Measurements from ENCODE around the gene SLC12A3.

The SLC12A3 gene

DNA sequence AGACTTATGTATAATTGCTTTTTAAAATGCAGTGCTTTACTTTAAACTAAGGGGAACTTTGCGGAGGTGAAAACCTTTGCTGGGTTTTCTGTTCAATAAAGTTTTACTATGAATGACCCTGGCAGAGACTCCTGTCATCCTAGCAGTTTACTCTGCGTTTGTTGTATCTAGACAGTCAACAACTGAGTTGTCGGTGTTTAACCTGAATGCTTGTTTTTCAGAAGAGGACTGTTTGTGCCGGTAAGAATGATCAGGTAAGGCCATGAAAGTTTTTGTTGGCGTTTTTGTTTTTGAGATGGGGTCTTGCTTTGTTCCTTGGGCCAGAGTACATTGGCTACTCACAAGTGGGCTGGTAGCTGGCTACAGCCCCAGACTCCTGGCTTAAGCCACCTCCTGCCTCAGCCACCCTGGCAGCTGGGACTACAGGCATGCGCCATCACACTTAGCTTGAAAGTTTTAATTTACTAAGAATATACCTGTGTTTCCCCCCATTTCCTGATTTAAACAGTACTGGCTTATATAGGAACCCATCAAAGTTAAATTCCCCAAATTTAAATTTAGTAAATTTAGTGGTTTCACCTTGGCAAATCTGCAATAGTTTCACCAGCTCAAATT lies 78.9 kb downstream of the SLC12A3 start:
- TF ChIP-seq, protein P1, sequence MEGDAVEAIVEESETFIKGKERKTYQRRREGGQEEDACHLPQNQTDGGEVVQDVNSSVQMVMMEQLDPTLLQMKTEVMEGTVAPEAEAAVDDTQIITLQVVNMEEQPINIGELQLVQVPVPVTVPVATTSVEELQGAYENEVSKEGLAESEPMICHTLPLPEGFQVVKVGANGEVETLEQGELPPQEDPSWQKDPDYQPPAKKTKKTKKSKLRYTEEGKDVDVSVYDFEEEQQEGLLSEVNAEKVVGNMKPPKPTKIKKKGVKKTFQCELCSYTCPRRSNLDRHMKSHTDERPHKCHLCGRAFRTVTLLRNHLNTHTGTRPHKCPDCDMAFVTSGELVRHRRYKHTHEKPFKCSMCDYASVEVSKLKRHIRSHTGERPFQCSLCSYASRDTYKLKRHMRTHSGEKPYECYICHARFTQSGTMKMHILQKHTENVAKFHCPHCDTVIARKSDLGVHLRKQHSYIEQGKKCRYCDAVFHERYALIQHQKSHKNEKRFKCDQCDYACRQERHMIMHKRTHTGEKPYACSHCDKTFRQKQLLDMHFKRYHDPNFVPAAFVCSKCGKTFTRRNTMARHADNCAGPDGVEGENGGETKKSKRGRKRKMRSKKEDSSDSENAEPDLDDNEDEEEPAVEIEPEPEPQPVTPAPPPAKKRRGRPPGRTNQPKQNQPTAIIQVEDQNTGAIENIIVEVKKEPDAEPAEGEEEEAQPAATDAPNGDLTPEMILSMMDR (IDR thresholded peaks at IDR 0.05; ENCODE audit: control insufficient read depth, insufficient read depth, low read depth, low read length, missing control alignments) = no peak
- DNase-seq (ENCODE audit: low read depth) = no peak
- no peak overlapping the region for H3K4me3 ChIP-seq (ENCODE audit: control insufficient read depth, low read depth, low read length)

DNA sequence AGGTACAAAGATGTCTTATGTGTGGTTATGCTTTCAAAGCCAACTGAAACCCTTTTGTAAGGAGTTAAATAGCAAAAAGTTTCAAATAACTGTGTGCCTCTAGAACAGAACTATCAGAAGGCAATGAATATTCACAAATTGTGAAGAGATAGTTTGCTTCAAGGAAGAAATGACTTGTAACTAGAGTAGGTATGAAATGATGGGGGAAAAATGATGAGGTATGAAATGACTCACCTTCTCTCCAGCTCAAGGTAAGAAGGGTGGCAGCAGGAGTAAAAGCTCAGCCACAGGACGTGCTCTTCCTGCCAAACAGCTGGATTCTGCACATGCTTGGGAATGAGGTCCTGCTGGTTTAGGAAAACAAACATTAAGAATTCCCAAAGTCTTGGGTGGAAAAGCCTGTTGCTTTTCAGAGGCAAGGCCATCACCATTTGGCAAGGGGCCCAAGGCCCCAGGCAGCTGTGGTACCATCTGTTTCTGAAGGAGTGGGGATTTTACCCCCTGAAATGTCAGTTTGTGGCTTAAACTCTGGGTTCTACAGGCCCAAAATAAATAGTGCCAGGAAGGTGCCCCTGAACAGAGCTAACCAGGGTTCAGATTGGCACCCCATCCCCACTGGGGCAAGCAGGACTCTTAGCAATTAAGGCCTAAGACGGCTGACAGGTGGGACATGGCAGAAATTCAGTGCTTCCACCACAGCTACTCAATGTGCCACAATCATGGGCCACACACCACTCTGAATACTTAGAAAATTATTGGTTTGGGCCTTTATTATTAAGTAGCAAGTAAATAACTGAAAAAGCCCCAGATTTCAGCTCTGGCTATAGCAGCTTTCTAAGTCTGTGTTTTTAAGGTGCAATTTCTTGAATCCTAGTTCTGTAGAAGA lies 80.2 kb downstream of the SLC12A3 start:
- H3K4me3 ChIP-seq (ENCODE audit: control insufficient read depth, low read depth, low read length) = no peak overlapping the region
- DNase-seq (ENCODE audit: low read depth) = no peak
- TF ChIP-seq, protein P1 (IDR thresholded peaks at IDR 0.05; ENCODE audit: control insufficient read depth, insufficient read depth, low read depth, low read length, missing control alignments) = no peak

DNA sequence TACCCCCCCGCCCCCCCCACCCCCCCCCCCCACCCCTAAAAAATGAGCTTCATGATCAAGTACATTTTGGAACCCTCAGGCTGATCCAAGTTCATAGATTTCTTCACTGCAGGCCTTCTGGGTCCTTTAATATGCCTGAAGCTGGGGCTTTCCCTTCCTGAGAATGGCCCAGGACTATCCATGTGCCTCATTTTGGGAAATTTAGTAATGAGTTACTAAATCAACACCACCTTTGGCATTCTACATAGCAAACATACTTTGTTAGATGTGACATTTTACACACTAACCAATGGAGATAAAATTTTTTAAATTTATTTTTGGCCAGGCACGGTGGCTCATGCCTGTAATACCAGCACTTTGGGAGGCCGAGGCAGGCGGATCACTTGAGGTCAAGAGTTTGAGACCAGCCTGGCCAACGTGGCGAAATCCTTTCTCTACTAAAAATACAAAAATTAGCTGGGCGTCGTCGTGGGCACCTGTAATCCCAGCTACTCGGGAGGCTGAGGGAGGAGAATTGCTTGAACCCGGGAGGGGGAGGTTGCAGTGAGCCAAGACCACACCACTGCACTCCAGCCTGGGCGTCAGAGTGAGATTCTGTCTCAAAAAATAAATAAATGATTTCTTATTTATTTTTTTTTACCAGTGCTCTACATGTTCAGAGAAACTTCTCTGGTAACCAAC lies 81.0 kb downstream of the SLC12A3 start:
- no peak for DNase-seq (ENCODE audit: low read depth)
- H3K4me3 ChIP-seq (ENCODE audit: control insufficient read depth, low read depth, low read length) = no peak overlapping the region

DNA sequence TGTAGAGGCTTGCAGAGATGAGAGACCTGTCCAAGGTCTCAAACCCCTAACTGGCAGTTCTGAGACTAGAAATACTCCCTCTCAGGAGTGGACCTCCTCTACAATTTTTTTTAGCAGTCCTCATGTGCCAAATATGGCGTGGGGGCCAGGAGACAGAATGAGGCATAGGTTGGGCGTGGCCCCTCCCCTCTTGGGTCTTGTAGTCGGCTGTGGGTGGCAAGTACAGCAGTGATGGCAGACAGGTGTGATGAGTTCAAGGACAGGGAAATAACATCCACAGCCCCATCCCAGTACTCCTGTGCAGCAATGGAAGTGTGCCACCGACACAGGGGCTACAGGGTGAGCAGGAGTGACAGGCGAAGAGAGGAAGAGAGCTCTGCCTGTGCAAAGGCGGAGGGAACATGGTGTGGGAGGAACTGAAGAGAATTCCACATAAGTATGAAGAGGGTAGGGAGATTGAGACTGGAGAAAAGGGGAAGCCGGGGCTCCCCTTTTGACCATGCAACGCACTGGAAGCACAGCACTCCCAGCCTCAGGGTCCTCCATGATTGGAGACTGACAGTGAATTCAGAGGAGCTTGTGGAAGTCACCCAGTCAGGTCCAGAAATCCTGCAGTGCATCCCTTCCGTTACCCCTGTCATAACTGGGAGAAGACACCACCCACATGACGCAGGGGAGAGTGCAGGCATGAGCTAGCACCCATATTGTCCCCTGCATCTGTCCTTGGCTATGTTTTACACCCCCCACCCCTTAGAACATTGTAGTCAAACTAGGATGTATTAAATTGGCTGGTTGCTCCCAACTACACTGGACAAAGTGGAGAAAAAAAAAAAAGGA lies 82.0 kb downstream of the SLC12A3 start:
- H3K4me3 ChIP-seq (ENCODE audit: control insufficient read depth, low read depth, low read length) = no peak overlapping the region
- TF ChIP-seq, protein P1 (IDR thresholded peaks at IDR 0.05; ENCODE audit: control insufficient read depth, insufficient read depth, low read depth, low read length, missing control alignments) = no peak
- DNase-seq (ENCODE audit: low read depth) = no peak

More for the DNA sequence above, 81.0 kb downstream of the SLC12A3 start:
- TF ChIP-seq, protein P1 (IDR thresholded peaks at IDR 0.05; ENCODE audit: control insufficient read depth, insufficient read depth, low read depth, low read length, missing control alignments) = no peak

DNA sequence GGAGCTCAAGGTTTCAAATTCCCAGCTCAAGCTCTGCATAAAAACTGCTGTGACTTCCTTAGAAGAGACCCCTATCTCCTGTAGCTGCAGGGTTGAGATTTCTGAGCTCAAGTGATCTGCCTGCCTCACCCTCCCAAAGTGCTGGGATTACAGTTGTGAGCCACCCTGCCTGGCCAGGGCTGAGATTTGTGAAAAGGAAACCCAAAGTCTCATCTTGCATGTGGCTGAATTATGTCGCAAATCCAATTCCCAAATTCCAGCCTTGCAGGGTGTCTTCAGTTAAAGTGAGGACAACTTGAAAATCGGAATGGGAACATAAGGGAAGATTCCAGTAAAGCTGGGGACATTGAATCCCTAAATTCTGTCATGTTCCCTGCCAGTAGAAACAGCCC lies 82.6 kb downstream of the SLC12A3 start:
- TF ChIP-seq, protein P1 (IDR thresholded peaks at IDR 0.05; ENCODE audit: control insufficient read depth, insufficient read depth, low read depth, low read length, missing control alignments) = no peak
- no peak for DNase-seq (ENCODE audit: low read depth)
- no peak overlapping the region for H3K4me3 ChIP-seq (ENCODE audit: control insufficient read depth, low read depth, low read length)

DNA sequence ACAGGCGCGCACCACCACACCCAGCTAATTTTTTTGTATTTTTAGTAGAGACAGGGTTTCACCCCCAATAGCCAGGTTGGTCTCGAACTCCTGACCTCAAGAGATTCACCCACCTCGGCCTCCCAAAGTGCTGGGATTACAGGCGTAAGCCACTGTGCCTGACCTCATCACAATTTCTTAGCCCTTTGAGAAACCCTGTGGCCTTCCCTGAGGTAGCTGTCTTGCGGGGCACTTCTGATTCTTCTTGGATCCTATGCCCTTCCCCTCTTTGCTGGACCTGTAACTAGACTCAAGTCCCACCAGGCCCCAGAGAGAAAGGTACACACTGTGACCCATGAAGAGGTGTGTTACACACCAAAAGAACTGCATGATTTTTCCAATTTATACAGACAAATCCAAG lies 83.2 kb downstream of the SLC12A3 start:
- no peak for DNase-seq (ENCODE audit: low read depth)
- TF ChIP-seq, protein P1 (IDR thresholded peaks at IDR 0.05; ENCODE audit: control insufficient read depth, insufficient read depth, low read depth, low read length, missing control alignments) = no peak
- no peak overlapping the region for H3K4me3 ChIP-seq (ENCODE audit: control insufficient read depth, low read depth, low read length)
